OCI-LY1 (cell line): ENCODE results near the gene ZMIZ2.
"Not testable (repeated sequence)": the region's sequence is repeated elsewhere in the genome, so short reads cannot be mapped to it uniquely, and the experiment has no call there.

Experiments used
- EZH2 ChIP-seq: fragments of 200-600 bp; sonication (generic), shearing (Covaris generic); IDR thresholded peaks from 2 replicates; pipeline ENCODE4 v1.8.0; 2017; ENCODE audit warnings: borderline replicate concordance, mixed run types, mild to moderate bottlenecking, antibody characterized with exemption, low read length, moderate library complexity, mixed read lengths
- TF ChIP-seq, protein P1 (sequence below): fragments of 200-600 bp; sonication (generic), shearing (Covaris generic); IDR thresholded peaks from 2 replicates; pipeline ENCODE4 v1.5.1; 2017; ENCODE audit warnings: mild to moderate bottlenecking, antibody characterized with exemption, low read length, moderate library complexity, mixed read lengths

DNA sequence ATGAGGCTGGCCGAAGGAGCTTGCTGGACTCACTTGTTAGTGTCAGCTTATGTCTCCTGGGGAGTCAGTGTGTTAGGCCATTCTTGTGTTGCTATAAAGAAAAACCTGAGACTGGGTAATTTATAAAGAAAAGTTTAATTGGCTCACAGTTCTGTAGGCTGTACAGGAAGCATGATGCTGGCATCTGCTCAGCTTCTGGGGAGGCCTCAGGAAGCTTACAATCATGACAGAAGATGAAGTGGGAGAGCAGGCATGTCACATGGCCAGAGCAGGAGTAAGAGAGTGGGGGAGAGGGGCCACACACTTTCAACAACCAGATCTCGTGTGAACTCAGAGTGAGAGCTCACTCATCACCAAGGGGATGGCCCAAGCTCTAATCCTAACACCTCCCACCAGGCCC lies 49.0 kb upstream of the ZMIZ2 start:
- TF ChIP-seq, protein P1, sequence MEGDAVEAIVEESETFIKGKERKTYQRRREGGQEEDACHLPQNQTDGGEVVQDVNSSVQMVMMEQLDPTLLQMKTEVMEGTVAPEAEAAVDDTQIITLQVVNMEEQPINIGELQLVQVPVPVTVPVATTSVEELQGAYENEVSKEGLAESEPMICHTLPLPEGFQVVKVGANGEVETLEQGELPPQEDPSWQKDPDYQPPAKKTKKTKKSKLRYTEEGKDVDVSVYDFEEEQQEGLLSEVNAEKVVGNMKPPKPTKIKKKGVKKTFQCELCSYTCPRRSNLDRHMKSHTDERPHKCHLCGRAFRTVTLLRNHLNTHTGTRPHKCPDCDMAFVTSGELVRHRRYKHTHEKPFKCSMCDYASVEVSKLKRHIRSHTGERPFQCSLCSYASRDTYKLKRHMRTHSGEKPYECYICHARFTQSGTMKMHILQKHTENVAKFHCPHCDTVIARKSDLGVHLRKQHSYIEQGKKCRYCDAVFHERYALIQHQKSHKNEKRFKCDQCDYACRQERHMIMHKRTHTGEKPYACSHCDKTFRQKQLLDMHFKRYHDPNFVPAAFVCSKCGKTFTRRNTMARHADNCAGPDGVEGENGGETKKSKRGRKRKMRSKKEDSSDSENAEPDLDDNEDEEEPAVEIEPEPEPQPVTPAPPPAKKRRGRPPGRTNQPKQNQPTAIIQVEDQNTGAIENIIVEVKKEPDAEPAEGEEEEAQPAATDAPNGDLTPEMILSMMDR = not testable (repeated sequence)
- not testable (repeated sequence) for TF ChIP-seq EZH2
